Hepatocyte (in vitro differentiated cells): ENCODE results near the gene RAPGEF4.

Source experiments
- CTCF ChIP-seq: fragments of 200-600 bp; sonication (generic); IDR thresholded peaks from 2 replicates; pipeline ENCODE4 v1.5.1; 2016; ENCODE audit warnings: antibody characterized with exemption, mild to moderate bottlenecking; ENCODE audit not compliant: poor library complexity
- EZH2 ChIP-seq: fragments of 200-600 bp; sonication (generic); IDR thresholded peaks from 2 replicates; pipeline ENCODE4 v1.6.1; 2016; ENCODE audit warnings: antibody characterized with exemption, mild to moderate bottlenecking, borderline replicate concordance
- EZH2phosphoT487 ChIP-seq: fragments of 200-600 bp; sonication (generic); IDR thresholded peaks from one replicate; pipeline ENCODE4 v1.6.1; 2018; ENCODE audit warnings: antibody characterized with exemption, mild to moderate bottlenecking, low read depth, moderate library complexity; ENCODE audit not compliant: unreplicated experiment, severe bottlenecking

- TF ChIP-seq CTCF: peak; percentile 49
- no peak for TF ChIP-seq EZH2phosphoT487
- no peak for TF ChIP-seq EZH2
Measured at GRCh38 chr2:173021939-173022371, 286.3 kb downstream of the RAPGEF4 start.
